DND-41 (cell line): ENCODE data around the gene GPC5.
"Not testable (repeated sequence)": the region's sequence is repeated elsewhere in the genome, so short reads cannot be mapped to it uniquely, and the experiment has no call there.

ENCODE experiments used
- ATAC-seq: fragments of 200-7000 bp; cut with Tn5 transposase; 3 replicates; pipeline ENCODE4 v1.9.1; 2021; ENCODE audit warnings: low read depth; ENCODE audit not compliant: insufficient read depth
- DNase-seq: peaks from one replicate; pipeline ENCODE4 v3.0.0-alpha.2; 2020
- H2AFZ ChIP-seq: 2 replicates; pipeline ENCODE4 v1.6.0; 2012; ENCODE audit warnings: low read depth, low read length
- H3K27ac ChIP-seq: 2 replicates; pipeline ENCODE4 v1.5.1; 2012; ENCODE audit warnings: low read length, inconsistent platforms
- H3K27me3 ChIP-seq: fragments of 200-600 bp; sonication (generic); 2 replicates; pipeline ENCODE4 v1.6.0; 2012; ENCODE audit warnings: low read length, mild to moderate bottlenecking, inconsistent platforms; ENCODE audit not compliant: insufficient read depth, poor library complexity
- H3K36me3 ChIP-seq: 2 replicates; pipeline ENCODE4 v1.5.1; 2012; ENCODE audit warnings: low read length, inconsistent platforms; ENCODE audit not compliant: insufficient read depth
- H3K4me1 ChIP-seq: 2 replicates; pipeline ENCODE4 v1.5.1; 2012; ENCODE audit warnings: mild to moderate bottlenecking, low read length; ENCODE audit not compliant: insufficient read depth
- H3K4me2 ChIP-seq: 2 replicates; pipeline ENCODE4 v1.6.0; 2012; ENCODE audit warnings: mild to moderate bottlenecking, moderate library complexity, low read length, inconsistent platforms; ENCODE audit not compliant: insufficient read depth
- H3K4me3 ChIP-seq, 2 experiments: fragments of 200-600 bp in 1 of 2; shearing (Covaris generic) in 1 of 2; 2 replicates each; pipeline ENCODE4 v1.5.1; 2012 to 2016; ENCODE audit warnings: inconsistent platforms in 2 of 2, low read length in 2 of 2, mild to moderate bottlenecking in 2 of 2, low read depth in 1 of 2, moderate library complexity in 1 of 2
- H3K79me2 ChIP-seq: 2 replicates; pipeline ENCODE4 v1.6.0; 2012; ENCODE audit warnings: low read length, inconsistent platforms; ENCODE audit not compliant: insufficient read depth
- H3K9ac ChIP-seq: 2 replicates; pipeline ENCODE4 v1.6.0; 2012; ENCODE audit warnings: low read depth, mild to moderate bottlenecking, inconsistent platforms, low read length, moderate library complexity
- H3K9me3 ChIP-seq: 2 replicates; pipeline ENCODE4 v1.5.1; 2012; ENCODE audit warnings: low read length, moderate library complexity, mild to moderate bottlenecking, inconsistent platforms; ENCODE audit not compliant: insufficient read depth, severe bottlenecking
- H4K20me1 ChIP-seq: 2 replicates; pipeline ENCODE4 v1.6.0; 2012; ENCODE audit warnings: low read length; ENCODE audit not compliant: insufficient read depth
- CTCF ChIP-seq: IDR thresholded peaks from 2 replicates; pipeline ENCODE4 v1.5.1; 2012; ENCODE audit warnings: borderline replicate concordance, low read length, moderate library complexity, mild to moderate bottlenecking; ENCODE audit not compliant: poor library complexity, severe bottlenecking; ENCODE audit errors: extremely low read depth
- EZH2 ChIP-seq: IDR thresholded peaks from 3 replicates; pipeline ENCODE4 v1.6.1; 2012; ENCODE audit warnings: borderline replicate concordance, low read depth, mild to moderate bottlenecking, moderate library complexity, low read length, inconsistent platforms; ENCODE audit not compliant: severe bottlenecking

The GPC5 gene

GRCh38 chr13:92745258-92745657 lies 1346.8 kb downstream of the GPC5 start:
- H3K36me3 ChIP-seq: no peaks in the 10 kb centered on the region
- H3K27me3 ChIP-seq: no peaks in the 10 kb centered on the region
- H4K20me1 ChIP-seq: no peaks in the 10 kb centered on the region
- no peak overlapping the region for H3K4me3 ChIP-seq
- H3K9me3 ChIP-seq: no peaks in the 10 kb centered on the region
- no peak overlapping the region for H3K27ac ChIP-seq
- ATAC-seq (no peak), DNase-seq (no peak)
- no peak overlapping the region for H3K4me2 ChIP-seq
- no peaks in the 10 kb centered on the region for H3K4me1 ChIP-seq
- H3K9ac ChIP-seq: no peak overlapping the region
- no peaks in the 10 kb centered on the region for H3K79me2 ChIP-seq
- TF ChIP-seq EZH2: no peak
- no peak for TF ChIP-seq CTCF
- no peak overlapping the region for H2AFZ ChIP-seq

GRCh38 chr13:92752705-92753104 lies 1354.3 kb downstream of the GPC5 start:
- not testable (repeated sequence) for H3K27me3 ChIP-seq, H3K27ac ChIP-seq, ATAC-seq, H3K9ac ChIP-seq, H3K36me3 ChIP-seq, H3K4me3 ChIP-seq, H3K79me2 ChIP-seq, H3K9me3 ChIP-seq, H2AFZ ChIP-seq, H3K4me1 ChIP-seq, H3K4me2 ChIP-seq, H4K20me1 ChIP-seq
- peak; percentile 10 for DNase-seq

- H3K36me3 ChIP-seq: no peaks in the 10 kb centered on the region
- no peak overlapping the region for H3K4me3 ChIP-seq
- H3K4me1 ChIP-seq: no peaks in the 10 kb centered on the region
- peaks cover 12% of the 10 kb centered on the region for H3K9me3 ChIP-seq
- H3K27me3 ChIP-seq: no peaks in the 10 kb centered on the region
- ATAC-seq (no peak), DNase-seq (no peak)
- TF ChIP-seq CTCF: no peak
- TF ChIP-seq EZH2: no peak
- H3K4me2 ChIP-seq: no peak overlapping the region
- H3K27ac ChIP-seq: no peak overlapping the region
- no peak overlapping the region for H3K9ac ChIP-seq
- no peaks in the 10 kb centered on the region for H3K79me2 ChIP-seq
- H2AFZ ChIP-seq: no peak overlapping the region
- H4K20me1 ChIP-seq: no peaks in the 10 kb centered on the region
Observed at GRCh38 chr13:92761710-92762109, 1363.3 kb downstream of the GPC5 start.

- Histone ChIP-seq H3K4me2 (no peak overlapping the region; the same call in 1 of the 2 replicates), H3K36me3 (no peaks in the 10 kb centered on the region), H3K9me3 (peaks cover 2% of the 10 kb centered on the region), H3K79me2 (no peaks in the 10 kb centered on the region), H3K27ac (no peak overlapping the region), H3K4me3 (no peak overlapping the region), H4K20me1 (no peaks in the 10 kb centered on the region), H3K9ac (no peak overlapping the region), H3K4me1 (no peaks in the 10 kb centered on the region), H2AFZ (no peak overlapping the region), H3K27me3 (no peaks in the 10 kb centered on the region)
- DNase-seq (no peak), ATAC-seq (no peak)
- no peak for TF ChIP-seq CTCF
- TF ChIP-seq EZH2: no peak
Observed at GRCh38 chr13:92767468-92767867, 1369.0 kb downstream of the GPC5 start.
